Ovary (tissue), 9 donors: ENCODE data around the gene BANK1. TPM values are rescaled to one million over a fixed set of nuclear protein-coding genes. Genes with fewer than 3 reads are reported as not detected.

Source experiments
- DNase-seq, 5 donors: peaks; one replicate each; pipeline ENCODE4 v3.0.0-alpha.2; 2019 to 2020
- H3K27ac ChIP-seq, 2 donors: fragments of 200-600 bp; one replicate each; pipeline versions ENCODE4 v1.5.1 to v1.8.0; 2019 to 2022
- H3K27me3 ChIP-seq: fragments of 200-600 bp; one replicate; pipeline ENCODE4 v1.8.0; 2022
- H3K36me3 ChIP-seq: fragments of 200-600 bp; sonication (generic); one replicate; pipeline ENCODE4 v1.5.1; 2019
- H3K4me1 ChIP-seq: one replicate; pipeline ENCODE4 v1.8.1; 2013; ENCODE audit warnings: mild to moderate bottlenecking, moderate library complexity; ENCODE audit not compliant: insufficient read depth
- H3K4me3 ChIP-seq: fragments of 200-600 bp; sonication (generic); one replicate; pipeline ENCODE4 v1.5.1; 2017
- H3K9me3 ChIP-seq, 2 donors: fragments of 200-600 bp in 1 of 2; sonication (generic) in 1 of 2; one replicate each; pipeline versions ENCODE4 v1.5.1 to v1.8.1; 2013 to 2019; ENCODE audit warnings: mild to moderate bottlenecking in 1 of 2, moderate library complexity in 1 of 2
- CTCF ChIP-seq, 3 donors: fragments of 450-650 bp in 2 of 3; fragments of 200-600 bp in 1 of 3; IDR thresholded peaks; one replicate each; pipeline versions ENCODE4 v1.5.1 to v1.8.0; 2016 to 2022; ENCODE audit warnings: antibody characterized with exemption in 3 of 3, mild to moderate bottlenecking in 1 of 3
- EP300 ChIP-seq: sonication (generic); formaldehyde crosslinking; IDR thresholded peaks from one replicate; pipeline ENCODE4 v1.6.1; 2017; ENCODE audit warnings: antibody characterized with exemption
- POLR2A ChIP-seq: fragments of 450-650 bp; IDR thresholded peaks from one replicate; pipeline ENCODE4 v1.6.1; 2017; ENCODE audit warnings: antibody characterized with exemption, mild to moderate bottlenecking, moderate library complexity
- WGBS, 3 donors: extraction: QIAGEN DNeasy Blood & Tissue Kit in 1 of 3; methylation state at CpG; one replicate each; pipeline versions ENCODE4 v1.1.5 to v1.1.7; 2013 to 2017; 5-methylcytosine and 5-hydroxymethylcytosine counted together
- intact Hi-C, 4 donors: fragments of 100-400 bp; cut with DNase I; formaldehyde crosslinking; loops; one replicate each; pipeline versions ENCODE4 v1.11.0 to v1.15.1; 2022 to 2023
- polyA plus RNA-seq, 2 donors: library from polyadenylated mRNA; stranded (reverse); fragments of 200-250 nt in 1 of 2; fragments of 350-450 nt in 1 of 2; fragmentation: Illumina TruSeq in 1 of 2; extraction: RNeasy Lipid Tissue Mini Kit (QIAGEN cat#74804) in 1 of 2; gene quantifications; one replicate each; pipeline ENCODE4 v1.2.3, GENCODE V29; 2013 to 2014
- total RNA-seq, 7 donors: library from RNA; depleted of rRNA in 2 of 7; stranded (reverse); fragments of >200 nt in 2 of 7; fragmentation: NEBNext Ultra II Directional in 3 of 7; extraction: Animal tissue kit (Norgen Biotek cat#: 25700) in 3 of 7; gene quantifications; one replicate each; pipeline versions ENCODE4 v1.1.0 to v1.2.4, GENCODE V29; 2016 to 2023
- donor health status: DM: no; HTN: no; CAD: no; lungs with moderate emphysema.
- donor health status: DM: no; HTN: no; CAD: no.
- donor health status: Bipolar disorder and iron deficiency.
- donor health status: DM: yes; HTN: yes; CAD: no.
- donor health status: DM: no; HTN: no; CAD: no.
- donor health status: DM: yes; HTN: yes; CAD: no.

Gene BANK1
- total and polyA plus RNA-seq, 9 donors, result 0.10 to 3.7 (median 0.36) TPM

DNA sequence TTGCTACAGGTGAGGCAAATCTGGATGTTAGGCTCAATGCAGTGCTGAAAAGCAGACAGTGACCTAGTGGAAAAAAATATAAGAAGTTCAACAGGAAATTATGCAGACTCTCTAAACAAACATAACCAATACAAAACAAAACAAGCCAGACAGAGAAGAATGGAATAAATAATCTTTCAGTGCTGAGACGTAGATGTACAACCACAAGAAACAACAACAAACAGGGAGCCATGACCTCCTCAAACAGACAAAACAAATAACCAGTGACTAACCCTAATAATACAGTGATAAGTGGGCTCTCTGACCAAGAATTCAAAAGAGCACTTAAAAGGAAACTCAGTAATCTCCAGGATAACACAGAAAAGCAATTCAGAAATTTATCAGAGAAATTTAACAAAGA is 315.5 kb downstream of the BANK1 start:
- TF ChIP-seq EP300, result no peak
- TF ChIP-seq POLR2A, result no peak
- TF ChIP-seq CTCF (IDR thresholded peaks at IDR 0.05), result no peak

DNA sequence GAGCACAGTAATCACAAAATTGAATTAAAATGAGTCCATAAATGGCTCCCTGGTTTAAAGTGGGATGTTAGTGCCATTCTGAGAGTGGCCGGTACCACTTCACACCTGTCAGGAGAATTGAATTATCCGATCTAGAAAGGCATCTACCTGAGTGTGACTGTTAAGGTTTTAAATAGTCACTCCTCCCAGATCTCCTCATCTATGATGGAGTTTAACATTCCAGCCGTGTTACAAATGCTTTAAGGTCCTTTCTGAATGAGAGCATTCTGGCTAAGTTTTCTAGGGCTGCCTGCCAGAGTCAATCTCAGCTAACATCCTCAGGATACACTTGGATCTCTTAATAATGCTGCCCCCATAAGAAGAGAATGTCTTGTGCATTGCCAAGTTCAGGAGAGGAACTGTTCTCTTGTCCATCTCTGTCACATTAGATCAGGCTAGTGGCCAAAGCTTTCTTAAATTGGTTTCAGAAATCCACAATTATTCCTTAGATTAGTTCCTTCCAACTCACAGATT is 323.6 kb downstream of the BANK1 start:
- Histone ChIP-seq H3K9me3 (no peaks in the 10 kb centered on the region), H3K4me3 (no peak overlapping the region), H3K27me3 (no peaks in the 10 kb centered on the region), H3K27ac (no peak overlapping the region), H3K4me1 (no peaks in the 10 kb centered on the region), H3K36me3 (no peaks in the 10 kb centered on the region)
- WGBS, 3 donors, result 73 to 76% (median 76%) methylated on average over 3 of the region's 3 CpGs
- intact Hi-C loops, result no loop called here
- TF ChIP-seq CTCF (IDR thresholded peaks at IDR 0.05), result no peak
- TF ChIP-seq EP300, result no peak
- TF ChIP-seq POLR2A, result no peak
- no peak for DNase-seq

More for the DNA sequence above, 315.5 kb downstream of the BANK1 start:
- Histone ChIP-seq H3K27ac (no peak overlapping the region), H3K4me3 (no peak overlapping the region), H3K4me1 (no peaks in the 10 kb centered on the region), H3K9me3 (peaks cover 0 to 3% of the 10 kb centered on the region in 2 donors), H3K27me3 (no peaks in the 10 kb centered on the region), H3K36me3 (no peaks in the 10 kb centered on the region)
- intact Hi-C loops, result no loop called here
- DNase-seq, result no peak
- whole genome bisulfite sequencing, 3 donors, result 42 to 58% (median 52%) methylated on average over 1 of the region's 1 CpG

DNA sequence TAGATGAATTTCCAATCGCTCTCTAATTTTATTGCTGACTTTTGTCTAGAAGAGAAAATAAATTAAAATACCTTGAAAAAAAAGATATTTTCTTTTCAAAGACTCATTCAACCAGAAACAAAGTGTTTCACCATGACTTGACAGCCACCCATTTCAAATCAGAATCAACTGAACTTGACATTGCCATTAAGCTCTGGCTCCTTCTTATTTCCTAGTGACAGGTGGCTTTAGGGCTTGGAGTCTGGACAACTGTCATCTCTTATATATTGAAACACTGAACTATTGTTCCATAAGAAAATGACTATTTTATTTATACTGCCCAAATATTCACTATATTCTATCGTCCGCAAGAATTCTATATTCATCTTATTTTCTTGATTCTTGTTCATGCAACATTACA is 325.6 kb downstream of the BANK1 start:
- no peak for DNase-seq
- H3K9me3 ChIP-seq, result no peaks in the 10 kb centered on the region
- 94 to 95% (median 94%) methylated on average over 3 of the region's 3 CpGs for WGBS, 3 donors
- intact Hi-C loops, result no loop called here
- H3K4me1 ChIP-seq, result no peaks in the 10 kb centered on the region
- TF ChIP-seq CTCF (IDR thresholded peaks at IDR 0.05) (no peak), EP300 (no peak), POLR2A (no peak)
- no peaks in the 10 kb centered on the region for H3K36me3 ChIP-seq
- no peak overlapping the region for H3K27ac ChIP-seq
- H3K27me3 ChIP-seq, result no peaks in the 10 kb centered on the region
- H3K4me3 ChIP-seq, result no peak overlapping the region

DNA sequence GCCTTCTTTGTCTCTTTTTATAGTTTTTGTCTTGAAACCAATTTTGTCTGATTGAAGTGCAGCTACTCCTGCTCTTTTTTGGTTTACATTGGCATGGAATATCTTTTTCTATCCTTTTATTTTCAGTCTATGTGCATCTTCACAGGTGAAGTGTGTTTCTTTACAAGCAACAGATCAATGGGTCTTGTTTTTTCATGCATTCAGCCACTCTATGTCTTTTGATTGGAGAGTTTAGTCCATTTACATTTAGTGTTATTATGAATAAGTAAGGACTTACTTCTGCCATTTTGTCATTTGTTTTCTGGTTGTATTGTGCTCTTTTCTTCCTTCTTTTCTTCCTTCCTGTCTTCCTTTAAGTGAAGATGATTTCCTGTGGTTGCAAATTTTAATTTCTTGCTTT is 330.3 kb downstream of the BANK1 start:
- no peaks in the 10 kb centered on the region for H3K9me3 ChIP-seq
- H3K27ac ChIP-seq, result no peak overlapping the region
- no peaks in the 10 kb centered on the region for H3K27me3 ChIP-seq
- no peaks in the 10 kb centered on the region for H3K4me1 ChIP-seq
- H3K36me3 ChIP-seq, result no peaks in the 10 kb centered on the region
- H3K4me3 ChIP-seq, result no peak overlapping the region
- TF ChIP-seq EP300, result no peak
- no peak for TF ChIP-seq POLR2A
- no peak for TF ChIP-seq CTCF (IDR thresholded peaks at IDR 0.05)
- DNase-seq, result no peak
- intact Hi-C loops, result no loop called here
